GM12801 (cell line): Measurements from ENCODE around the gene TMEM38B.

Source experiments
- CTCF ChIP-seq: IDR thresholded peaks from one replicate; pipeline ENCODE4 v1.5.1; 2011; ENCODE audit warnings: control low read depth; ENCODE audit not compliant: insufficient read length; ENCODE audit errors: extremely low read depth

Gene TMEM38B

GRCh38 chr9:105698348-105698870 is 4.1 kb downstream of the TMEM38B start:
- no peak for TF ChIP-seq CTCF

- TF ChIP-seq CTCF = no peak
Measured at GRCh38 chr9:105700668-105701067, 6.3 kb downstream of the TMEM38B start.

GRCh38 chr9:105701145-105701544 is 6.8 kb downstream of the TMEM38B start:
- no peak for TF ChIP-seq CTCF

- TF ChIP-seq CTCF = no peak
Measured at GRCh38 chr9:105702207-105702606, 7.9 kb downstream of the TMEM38B start.

GRCh38 chr9:105706156-105706555 is 11.8 kb downstream of the TMEM38B start:
- TF ChIP-seq CTCF = no peak

- TF ChIP-seq CTCF = no peak
Measured at GRCh38 chr9:105708405-105708804, 14.1 kb downstream of the TMEM38B start.

GRCh38 chr9:105710638-105711037 is 16.3 kb downstream of the TMEM38B start:
- no peak for TF ChIP-seq CTCF

GRCh38 chr9:105711867-105712266 is 17.5 kb downstream of the TMEM38B start:
- no peak for TF ChIP-seq CTCF
